HFFc6 (cell line): ENCODE results near the gene SMIM36. TPM values are rescaled to one million over a fixed set of nuclear protein-coding genes. Genes with fewer than 3 reads are reported as not detected.

Experiments used
- DNase-seq: peaks from one replicate; pipeline ENCODE4 v3.0.0-alpha.2; 2018
- H3K27ac Mint-ChIP-seq: 2 replicates; pipeline ENCODE4 v1.8.0; 2020; ENCODE audit warnings: mild to moderate bottlenecking, mixed read lengths
- H3K27me3 Mint-ChIP-seq: 2 replicates; pipeline ENCODE4 v1.8.0; 2021; ENCODE audit warnings: mild to moderate bottlenecking, moderate library complexity, mixed read lengths; ENCODE audit not compliant: insufficient read depth
- H3K36me3 Mint-ChIP-seq: 2 replicates; pipeline ENCODE4 v1.8.0; 2021; ENCODE audit warnings: low read depth, mixed read lengths
- H3K4me1 Mint-ChIP-seq: 2 replicates; pipeline ENCODE4 v1.8.0; 2020; ENCODE audit warnings: low read depth, mixed read lengths
- H3K4me3 Mint-ChIP-seq: 2 replicates; pipeline ENCODE4 v1.8.0; 2020; ENCODE audit warnings: mild to moderate bottlenecking, moderate library complexity, mixed read lengths
- H3K9me3 Mint-ChIP-seq: 2 replicates; pipeline ENCODE4 v1.8.0; 2020; ENCODE audit warnings: mild to moderate bottlenecking, mixed read lengths
- CTCF ChIP-seq: fragments of 200-600 bp; sonication (generic); IDR thresholded peaks from 2 replicates; pipeline ENCODE4 v1.5.0; 2021; ENCODE audit warnings: antibody characterized with exemption, mild to moderate bottlenecking
- total RNA-seq, 6 experiments: library from RNA; stranded (reverse); fragmentation: NEBNext Ultra II Directional; extraction: Animal tissue kit (Norgen Biotek cat#: 25700); gene quantifications; 2 replicates in 1 of 6; 3 replicates in 5 of 6; pipeline ENCODE4 v1.2.3, GENCODE V29; 2021

SMIM36 gene
- total RNA-seq, 6 experiments from 2014 or later: not detected

- no peak overlapping the region for H3K27ac Mint-ChIP-seq
- H3K9me3 Mint-ChIP-seq: no peaks in the 10 kb centered on the region
- no peak overlapping the region for H3K4me3 Mint-ChIP-seq
- H3K4me1 Mint-ChIP-seq: no peaks in the 10 kb centered on the region
- H3K36me3 Mint-ChIP-seq: no peaks in the 10 kb centered on the region
- DNase-seq: no peak
- H3K27me3 Mint-ChIP-seq: peaks cover 5% of the 10 kb centered on the region; the same call in 1 of the 2 replicates
- no peak for TF ChIP-seq CTCF
Measured at GRCh38 chr17:55500103-55500502, 11.1 kb downstream of the SMIM36 start.

- Mint-ChIP-seq H3K9me3 (no peaks in the 10 kb centered on the region), H3K36me3 (no peaks in the 10 kb centered on the region), H3K27ac (no peak overlapping the region)
Measured at GRCh38 chr17:55496094-55496881, 15.0 kb downstream of the SMIM36 start.

GRCh38 chr17:55495239-55495638 lies 16.0 kb downstream of the SMIM36 start:
- no peak for DNase-seq
- no peaks in the 10 kb centered on the region for H3K9me3 Mint-ChIP-seq

More at GRCh38 chr17:55496094-55496881, 15.0 kb downstream of the SMIM36 start:
- H3K4me3 Mint-ChIP-seq: no peak overlapping the region
- TF ChIP-seq CTCF: no peak
- peak; percentile 4 for DNase-seq
- peaks cover 11% of the 10 kb centered on the region; the same call in 1 of the 2 replicates for H3K27me3 Mint-ChIP-seq
- H3K4me1 Mint-ChIP-seq: no peaks in the 10 kb centered on the region

GRCh38 chr17:55492781-55493341 lies 18.4 kb downstream of the SMIM36 start:
- Mint-ChIP-seq H3K4me1 (no peaks in the 10 kb centered on the region), H3K27me3 (peaks cover 19% of the 10 kb centered on the region), H3K9me3 (no peaks in the 10 kb centered on the region), H3K4me3 (no peak overlapping the region), H3K27ac (no peak overlapping the region), H3K36me3 (no peaks in the 10 kb centered on the region)
- DNase-seq: no peak
- TF ChIP-seq CTCF: no peak

More at GRCh38 chr17:55495239-55495638, 16.0 kb downstream of the SMIM36 start:
- no peak for TF ChIP-seq CTCF
- Mint-ChIP-seq H3K27me3 (peaks cover 15% of the 10 kb centered on the region), H3K4me3 (no peak overlapping the region), H3K36me3 (no peaks in the 10 kb centered on the region), H3K4me1 (no peaks in the 10 kb centered on the region), H3K27ac (no peak overlapping the region)

- no peak overlapping the region for H3K27ac Mint-ChIP-seq
- H3K36me3 Mint-ChIP-seq: no peaks in the 10 kb centered on the region
- H3K9me3 Mint-ChIP-seq: no peaks in the 10 kb centered on the region
- TF ChIP-seq CTCF: no peak
- DNase-seq: no peak
- no peak overlapping the region for H3K4me3 Mint-ChIP-seq
- peaks cover 15% of the 10 kb centered on the region for H3K27me3 Mint-ChIP-seq
- no peaks in the 10 kb centered on the region for H3K4me1 Mint-ChIP-seq
Measured at GRCh38 chr17:55490376-55490775, 20.9 kb downstream of the SMIM36 start.
